NCI-H345 treated with DMSO at 0.1 percent for 48 hours (cell line): ENCODE results near the gene GPBP1.
A peak's percentile ranks its signal among the peaks of the same experiment; 100 is the strongest.
"Not testable (repeated sequence)": the region's sequence is repeated elsewhere in the genome, so short reads cannot be mapped to it uniquely, and the experiment has no call there.

Experiments
- DNase-seq: peaks from one replicate; lab custom pipeline; 2025; ENCODE audit not compliant: unreplicated experiment; lab: John Stamatoyannopoulos, UW

GPBP1 gene

DNA sequence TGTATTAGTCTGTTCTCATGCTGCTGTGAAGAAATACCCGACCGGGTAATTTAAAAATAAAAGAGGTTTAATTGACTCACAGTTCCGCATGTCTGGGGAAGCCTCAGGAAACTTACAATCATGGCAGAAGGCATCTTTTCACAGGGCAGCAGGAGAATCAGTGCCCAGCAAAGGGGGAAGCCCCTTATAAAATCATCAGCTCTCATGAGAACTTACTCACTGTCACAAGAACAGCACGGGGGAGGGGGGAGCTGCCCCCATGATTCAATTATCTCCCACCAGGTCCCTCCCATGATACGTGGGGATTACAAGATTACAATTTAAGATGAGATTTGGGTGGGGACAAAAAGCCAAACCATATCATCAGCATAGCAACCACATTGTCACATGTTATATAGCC is 102.5 kb downstream of the GPBP1 start:
- no peak for DNase-seq

DNA sequence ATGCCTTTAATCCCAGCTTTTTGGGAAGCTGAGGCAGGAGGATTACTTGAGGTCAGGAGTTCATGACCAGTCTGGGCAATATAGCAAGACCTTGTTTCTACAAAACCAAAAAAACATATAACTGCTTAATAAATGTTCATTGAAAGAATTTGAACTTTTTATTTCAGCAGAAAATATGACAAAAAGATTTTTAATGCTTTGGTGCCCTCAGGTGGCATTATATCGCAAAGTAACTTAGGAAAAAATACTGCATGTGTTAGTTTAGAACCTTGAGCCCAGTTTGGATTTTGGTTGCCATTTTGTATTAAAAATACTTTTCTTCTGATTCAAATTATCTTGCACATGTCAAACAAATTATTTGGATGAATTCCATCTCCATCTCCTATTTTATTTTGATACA is 103.2 kb downstream of the GPBP1 start:
- no peak for DNase-seq

DNA sequence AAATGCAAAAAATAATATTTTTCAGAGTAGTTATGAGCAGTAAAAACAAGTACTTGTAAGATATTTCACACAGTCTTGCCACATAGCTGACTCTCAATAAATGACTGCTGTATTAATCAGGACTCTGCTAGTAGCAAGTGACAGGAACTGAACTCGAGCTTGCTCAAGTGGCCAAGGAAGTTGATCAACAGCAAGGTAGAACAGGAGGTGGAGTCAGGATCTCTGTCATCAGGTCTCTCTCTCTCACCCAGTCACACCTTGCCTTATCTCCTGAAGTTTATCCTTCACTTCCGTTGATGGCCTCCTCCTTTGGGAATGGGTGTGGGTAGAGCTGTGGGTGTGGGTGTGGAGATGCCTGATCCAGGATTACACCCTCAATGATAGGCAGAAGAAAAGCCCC is 107.0 kb downstream of the GPBP1 start:
- DNase-seq: no peak

DNA sequence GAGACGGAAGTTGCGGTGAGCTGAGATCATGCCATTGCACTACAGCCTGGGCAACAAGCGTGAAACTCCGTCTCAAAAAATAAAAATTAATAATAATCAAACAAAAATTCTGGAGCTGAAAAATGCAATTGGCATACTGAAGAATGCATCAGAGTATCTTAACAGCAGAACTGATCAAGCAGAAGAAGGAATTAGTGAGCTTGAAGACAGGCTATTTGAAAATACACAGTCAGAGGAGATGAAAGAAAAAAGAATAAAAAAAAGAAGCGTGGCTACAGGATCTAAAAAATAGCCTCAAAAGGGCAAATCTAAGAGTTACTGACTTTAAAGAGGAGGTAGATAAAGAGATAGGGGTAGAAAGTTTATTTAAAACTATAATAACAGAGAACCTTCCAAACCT is 111.2 kb downstream of the GPBP1 start:
- DNase-seq: not testable (repeated sequence)

DNA sequence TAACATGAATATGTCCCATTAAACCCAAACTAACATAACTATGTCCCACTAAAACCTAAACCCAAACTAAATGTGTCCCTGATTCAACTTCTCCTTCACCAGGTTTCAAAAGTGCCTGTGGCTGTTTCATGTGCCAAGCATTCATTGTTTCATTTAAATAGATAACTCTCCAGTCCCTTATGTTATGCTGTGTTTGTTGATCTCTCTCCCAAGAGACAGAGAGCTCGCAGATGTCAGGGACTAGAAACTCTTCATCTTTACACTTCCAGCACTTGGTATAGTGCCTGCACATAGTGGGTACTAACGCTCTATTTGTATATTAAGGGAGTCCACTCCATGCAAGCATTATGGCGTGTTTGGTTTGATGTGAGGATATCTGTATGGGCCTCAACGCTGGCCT is 118.0 kb downstream of the GPBP1 start:
- no peak for DNase-seq

DNA sequence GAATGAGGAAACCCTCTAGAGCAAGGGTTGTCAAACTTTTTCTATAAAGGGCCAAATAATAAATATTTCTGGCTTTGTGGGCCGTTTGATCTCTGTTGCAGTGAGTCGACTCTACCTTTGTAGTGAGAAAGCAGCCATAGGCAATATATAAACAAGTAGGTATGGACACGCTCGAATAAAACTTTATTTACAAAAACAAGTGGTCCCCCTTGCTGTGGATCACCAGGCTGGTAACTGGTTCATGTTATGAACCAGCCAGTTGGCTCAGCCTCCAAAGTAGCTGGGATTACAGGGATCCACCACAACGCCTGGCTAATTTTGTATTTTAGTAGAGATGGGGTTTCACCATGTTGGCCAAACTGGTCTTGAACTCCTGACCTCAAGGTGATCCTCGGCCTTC is 118.5 kb downstream of the GPBP1 start:
- DNase-seq: no peak

DNA sequence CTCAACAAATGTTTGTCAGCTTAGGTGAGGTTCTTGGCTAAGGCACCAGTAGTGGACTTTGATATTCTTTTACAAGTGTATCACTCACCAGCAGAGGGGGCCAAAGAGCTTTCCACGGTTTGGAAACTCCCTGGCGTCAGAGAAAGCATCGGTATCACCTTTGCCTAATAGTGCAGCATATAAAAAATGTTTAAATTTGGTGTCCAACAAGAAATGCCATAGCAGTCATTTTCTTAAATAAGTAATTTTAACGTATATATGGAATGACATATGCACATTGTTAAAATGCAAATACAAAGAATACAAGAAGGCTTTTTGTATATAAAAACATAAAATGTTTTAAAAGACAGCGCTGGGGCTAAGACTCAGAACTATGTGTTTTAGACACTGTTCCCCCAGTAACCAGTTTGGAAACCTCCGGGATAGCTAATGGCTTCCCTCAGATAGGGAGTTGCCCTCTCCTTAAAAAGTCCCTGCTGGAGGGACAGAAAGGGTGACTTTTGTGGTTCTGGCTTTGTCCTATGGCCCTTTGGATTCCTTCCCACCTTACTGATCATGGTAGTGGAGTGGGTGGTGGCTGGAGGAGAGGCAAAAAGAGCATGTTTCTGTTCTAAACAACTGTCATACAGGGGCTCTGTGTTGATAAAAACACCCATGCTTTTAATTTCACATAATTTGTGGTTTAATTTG is 124.6 kb downstream of the GPBP1 start:
- DNase-seq: peak; percentile 57

DNA sequence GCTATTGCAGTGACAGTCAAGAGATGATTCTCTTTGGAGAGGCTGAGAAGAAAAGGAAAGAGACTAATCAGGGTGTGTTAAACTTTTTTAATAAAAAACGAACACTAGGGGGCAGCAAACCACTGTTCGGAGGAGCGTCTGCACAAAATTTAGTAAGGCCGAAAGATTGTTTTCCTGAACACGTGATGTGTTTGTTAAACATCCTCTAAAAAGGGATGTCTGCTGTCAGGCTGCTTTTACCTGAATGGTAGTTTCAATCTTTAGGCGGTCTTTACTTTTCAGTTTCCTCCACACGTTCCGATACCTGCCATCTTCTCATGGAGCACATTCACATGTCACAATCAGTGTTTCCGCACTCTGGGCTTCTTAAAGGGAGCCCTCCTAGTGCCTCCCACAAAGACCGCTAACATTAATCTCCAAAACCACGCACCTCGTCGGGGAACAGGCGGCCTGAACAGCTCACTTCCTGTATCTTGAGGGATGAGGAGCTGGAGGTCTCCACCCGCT is 125.2 kb downstream of the GPBP1 start:
- DNase-seq: peak; percentile 71

DNA sequence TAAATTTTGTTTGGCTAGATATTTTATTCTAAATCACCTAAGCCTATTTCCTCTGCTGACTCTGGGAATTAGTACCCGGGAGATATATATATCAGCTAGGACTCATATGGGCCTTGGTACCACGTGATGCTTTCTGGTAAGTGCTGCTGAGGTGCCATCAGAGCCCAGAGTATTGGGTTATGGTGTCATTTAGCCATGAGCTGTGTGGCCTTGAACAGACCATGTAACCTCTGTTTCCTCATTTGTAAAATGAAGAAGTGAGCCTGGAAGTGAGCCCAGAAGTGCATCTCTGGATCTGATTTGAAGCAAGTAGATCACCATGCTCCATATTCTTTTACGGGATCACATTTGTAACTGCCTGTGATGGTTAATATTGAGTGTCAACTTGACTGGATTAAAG is 126.1 kb downstream of the GPBP1 start:
- no peak for DNase-seq

DNA sequence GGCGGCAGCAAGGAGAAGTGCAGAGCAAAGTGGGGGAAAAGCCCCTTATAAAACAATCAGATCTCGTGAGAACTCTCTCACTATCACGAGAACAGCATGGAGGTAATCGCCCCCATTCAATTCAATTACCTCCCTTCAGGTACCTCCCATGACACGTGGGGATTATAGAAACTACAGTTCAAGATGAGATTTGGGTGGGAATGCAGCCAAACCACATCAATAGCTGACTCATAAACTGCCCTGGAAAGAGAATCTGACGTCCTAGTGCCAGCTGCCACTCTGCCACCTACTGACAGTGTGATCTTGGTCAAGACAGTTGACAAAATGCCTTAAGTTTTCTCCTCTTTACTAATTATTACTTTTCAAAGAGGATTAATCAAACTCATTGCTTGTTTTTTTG is 128.3 kb downstream of the GPBP1 start:
- DNase-seq: no peak

DNA sequence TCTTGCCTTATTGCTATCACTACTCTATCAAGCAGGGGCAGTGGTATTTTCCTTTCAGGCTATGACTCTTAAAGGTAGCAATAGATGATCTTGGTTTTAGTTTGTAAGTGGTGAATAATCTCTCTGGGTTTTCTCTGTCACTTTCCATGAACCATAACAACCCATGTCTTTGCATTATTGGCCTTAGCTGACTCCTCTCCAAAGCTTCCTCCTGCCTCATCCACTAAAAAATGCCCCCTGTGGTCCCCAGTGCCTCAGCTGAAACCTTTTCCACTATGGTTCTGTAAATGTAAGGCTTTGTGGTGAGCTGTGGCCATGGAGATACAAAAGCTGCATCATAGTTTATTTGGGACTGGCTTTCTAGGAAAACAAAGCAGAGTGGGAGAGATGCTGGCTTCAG is 128.8 kb downstream of the GPBP1 start:
- DNase-seq: no peak

DNA sequence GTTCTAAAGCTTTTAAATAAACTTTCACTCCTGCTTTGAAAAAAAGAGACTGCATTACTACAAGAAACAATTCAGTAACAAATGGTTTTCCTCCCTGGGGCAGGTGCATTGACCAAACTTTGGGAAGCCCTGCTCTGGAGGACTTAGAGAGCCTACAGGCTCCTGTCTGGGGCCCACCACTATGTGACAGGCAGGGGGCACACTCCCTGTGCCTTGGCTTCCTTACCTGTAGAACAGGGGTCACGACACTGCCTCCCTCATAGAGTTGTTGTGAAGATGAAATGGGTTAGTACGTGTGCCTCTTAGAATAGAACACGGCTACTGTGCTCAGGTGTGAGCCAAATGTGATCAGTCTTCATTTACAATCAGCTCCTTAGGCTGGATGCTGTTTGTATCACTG is 130.1 kb downstream of the GPBP1 start:
- DNase-seq: no peak

DNA sequence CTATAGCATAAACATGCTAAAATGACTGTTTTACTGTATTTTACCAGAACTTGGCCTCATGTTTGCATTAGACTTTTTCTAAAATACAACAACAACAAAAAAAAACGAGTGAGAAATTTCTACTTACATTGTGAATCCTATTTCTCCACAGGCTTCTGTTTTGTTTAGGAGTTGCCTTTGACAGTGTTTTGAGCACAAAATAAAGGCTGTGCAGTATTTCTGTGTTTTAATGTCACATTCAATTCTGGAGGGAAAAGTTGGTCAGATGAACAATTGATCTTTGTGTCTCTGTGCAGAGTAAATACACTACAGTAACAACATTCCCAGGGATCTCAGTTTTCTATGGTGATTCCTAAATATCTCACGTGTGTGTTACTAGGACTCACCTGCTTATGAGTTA is 131.1 kb downstream of the GPBP1 start:
- no peak for DNase-seq

DNA sequence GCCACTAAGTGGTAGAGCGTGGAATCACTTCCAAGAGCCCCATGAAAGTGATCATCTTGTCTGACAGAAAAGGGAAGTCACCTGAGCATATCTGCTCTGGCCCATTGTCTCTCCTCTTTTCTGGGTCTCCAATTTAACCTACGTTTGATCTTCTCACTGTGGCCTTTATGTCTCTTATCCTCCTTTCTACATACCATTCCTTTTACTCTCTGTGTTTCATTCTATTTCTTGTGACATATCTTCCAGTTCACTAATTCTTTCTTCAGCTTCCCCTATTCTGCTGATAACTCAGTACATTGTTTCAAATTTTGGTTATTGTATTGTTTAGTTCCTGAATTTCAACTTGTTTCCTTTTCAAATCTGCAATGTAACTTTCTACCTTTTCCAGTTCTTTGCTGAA is 132.5 kb downstream of the GPBP1 start:
- DNase-seq: no peak

DNA sequence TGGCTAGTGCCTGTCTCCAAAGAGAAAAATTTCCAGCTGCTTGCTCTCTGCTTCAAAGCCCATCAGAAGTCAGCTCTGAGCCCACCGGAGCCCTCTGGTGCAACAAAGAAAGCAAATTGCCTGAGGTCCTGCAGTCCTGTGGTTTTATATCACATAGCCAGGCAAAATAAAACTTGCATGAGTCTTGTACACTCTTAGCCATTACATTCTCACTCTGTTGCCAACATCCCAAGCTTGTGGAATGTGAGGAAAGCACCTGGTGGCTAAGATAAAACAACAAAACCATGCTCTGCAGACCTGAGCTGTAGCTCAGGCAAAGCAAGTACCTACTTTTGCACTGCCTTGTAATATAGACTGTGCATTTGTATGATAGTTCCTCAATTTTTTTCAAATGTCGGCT is 133.7 kb downstream of the GPBP1 start:
- DNase-seq: no peak

DNA sequence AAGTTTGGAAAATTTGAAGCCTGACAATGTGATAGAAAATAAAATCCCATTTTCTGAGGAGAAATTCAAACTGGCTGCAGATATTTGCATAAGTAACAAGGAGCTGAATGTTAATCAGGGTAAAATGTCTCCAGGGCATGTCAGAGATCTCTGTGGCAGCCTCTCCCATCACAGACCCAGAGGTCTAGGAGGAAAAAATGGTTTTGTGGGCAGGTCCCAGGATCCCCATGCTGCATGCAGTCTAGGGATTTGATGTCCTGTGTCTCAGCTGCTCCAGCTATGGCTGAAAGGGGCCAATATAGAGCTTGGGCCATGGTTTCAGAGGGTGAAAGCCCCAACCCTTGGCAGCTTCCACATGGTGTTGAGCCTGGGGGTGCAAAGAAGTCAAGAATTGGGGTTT is 135.2 kb downstream of the GPBP1 start:
- DNase-seq: not testable (repeated sequence)

DNA sequence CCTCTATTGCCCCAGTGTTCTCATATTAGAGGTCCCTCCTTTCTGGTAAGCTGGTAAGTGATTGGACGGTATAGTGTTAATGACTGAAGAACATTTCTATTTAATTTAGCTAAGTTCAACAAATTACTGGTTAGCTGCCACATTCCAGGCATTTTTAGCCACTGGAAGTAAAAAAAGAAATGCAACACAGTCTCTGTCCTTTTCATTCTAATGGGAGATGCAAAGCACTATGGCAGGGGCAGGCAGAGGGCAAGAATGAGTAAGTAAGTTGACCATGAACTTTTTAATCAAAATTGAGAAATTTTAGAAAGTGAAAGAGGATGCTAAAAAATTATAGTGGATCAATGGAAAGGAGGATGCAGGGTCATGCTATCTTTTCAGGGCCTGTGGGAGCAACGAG is 137.4 kb downstream of the GPBP1 start:
- DNase-seq: no peak

DNA sequence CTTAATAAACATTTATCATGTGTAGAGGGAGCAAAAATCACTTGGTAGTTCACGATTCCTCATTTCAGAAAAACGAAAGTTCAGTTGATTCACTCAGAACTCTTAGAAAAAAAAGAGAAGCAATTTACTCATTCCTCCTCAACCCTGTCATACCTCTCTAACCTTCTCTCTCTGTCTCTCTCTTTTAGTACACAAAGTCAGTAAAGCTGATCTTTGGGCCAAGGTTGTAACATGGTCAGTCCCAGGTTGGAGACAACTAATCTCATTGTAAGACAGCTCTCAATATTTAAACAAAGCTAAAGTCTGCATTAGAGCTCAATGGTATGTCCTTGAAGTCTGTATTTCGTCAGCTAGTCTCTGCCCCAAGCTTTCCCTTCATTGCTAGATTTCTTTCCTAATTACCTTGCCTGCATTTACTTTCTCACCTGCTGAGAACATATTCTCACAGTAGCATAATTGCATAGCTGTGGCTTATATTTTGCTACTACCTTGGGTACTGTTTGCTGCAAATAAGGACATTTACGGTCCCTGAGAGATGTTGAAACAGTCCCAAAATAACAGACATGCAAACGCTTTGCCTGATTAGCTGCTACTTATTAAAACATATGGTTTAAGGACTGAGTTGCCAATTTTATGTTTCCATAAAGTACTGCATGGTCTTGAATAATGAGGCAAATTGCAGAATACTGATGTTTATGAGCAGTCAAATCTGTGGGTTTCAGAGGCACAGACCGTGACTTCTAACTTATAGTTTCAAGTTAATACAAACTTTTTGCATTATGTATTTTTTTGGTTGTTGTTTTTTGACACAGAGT is 138.3 kb downstream of the GPBP1 start:
- DNase-seq: no peak

DNA sequence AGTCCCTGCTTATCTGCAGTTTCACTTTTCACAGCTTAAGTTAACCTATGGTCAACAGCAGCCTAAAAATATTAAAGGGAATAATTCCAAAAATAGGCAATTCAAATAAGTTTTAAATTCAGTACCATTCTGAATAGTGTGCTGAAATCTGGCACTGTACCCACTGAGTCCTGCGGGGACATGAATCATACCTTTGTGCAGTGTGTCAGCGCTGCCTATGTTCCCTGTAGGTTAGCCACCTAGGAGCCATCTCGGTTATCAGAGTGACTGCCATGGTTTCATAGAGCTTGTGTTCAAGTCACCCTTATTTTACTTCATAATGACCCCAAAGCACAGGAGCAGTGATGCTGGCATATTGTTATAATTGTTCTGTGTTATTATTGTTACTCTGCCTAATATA is 139.9 kb downstream of the GPBP1 start:
- DNase-seq: no peak
